ENCODE measurements around the gene BEX2.

Gene BEX2

GRCh38 chrX:103279624-103280023, 31.2 kb downstream of the BEX2 start:
- no peak for TF ChIP-seq CTCF (IDR thresholded peaks at IDR 0.05; ENCODE audit: low read depth, low read length)
- DNase-seq: no peak
- peaks cover 47% of the 10 kb centered on the region for H3K27me3 ChIP-seq (ENCODE audit: insufficient read depth, low read depth, severe bottlenecking)
- no peak overlapping the region for H3K27ac ChIP-seq
- no peaks in the 10 kb centered on the region for H3K9me3 ChIP-seq (ENCODE audit: severe bottlenecking)
- no peaks in the 10 kb centered on the region for H3K36me3 ChIP-seq
- H3K4me3 ChIP-seq (ENCODE audit: low read depth, low read length): no peak overlapping the region

GRCh38 chrX:103276581-103277002, 34.2 kb downstream of the BEX2 start, which contains the start of gene TCEAL5:
Gene TCEAL5 (minus strand): TSS chrX:103276750. CDS start chrX:103274563, 2,187 bp downstream.
- H3K4me3 ChIP-seq (ENCODE audit: low read depth, low read length): no peak within 1 kb of the TSS
- no peaks in the 10 kb centered on the region for H3K36me3 ChIP-seq
- TF ChIP-seq CTCF (IDR thresholded peaks at IDR 0.05; ENCODE audit: low read depth, low read length): no peak
- DNase-seq: no peak
- H3K27ac ChIP-seq: no peak within 1 kb of the TSS
- peaks cover 65% of the 10 kb centered on the region for H3K27me3 ChIP-seq (ENCODE audit: insufficient read depth, low read depth, severe bottlenecking)
- H3K9me3 ChIP-seq (ENCODE audit: severe bottlenecking): no peaks in the 10 kb centered on the region

GRCh38 chrX:103275947-103276567, 34.7 kb downstream of the BEX2 start:
- Histone ChIP-seq H3K27me3 (ENCODE audit: insufficient read depth, low read depth, severe bottlenecking) (peaks cover 70% of the 10 kb centered on the region), H3K27ac (no peak overlapping the region), H3K9me3 (ENCODE audit: severe bottlenecking) (no peaks in the 10 kb centered on the region), H3K4me3 (ENCODE audit: low read depth, low read length) (no peak overlapping the region), H3K36me3 (no peaks in the 10 kb centered on the region)
- no peak for TF ChIP-seq CTCF (IDR thresholded peaks at IDR 0.05; ENCODE audit: low read depth, low read length)
- no peak for DNase-seq

- Histone ChIP-seq H3K27ac (no peak overlapping the region), H3K27me3 (ENCODE audit: insufficient read depth, low read depth, severe bottlenecking) (peaks cover 71% of the 10 kb centered on the region), H3K4me3 (ENCODE audit: low read depth, low read length) (no peak overlapping the region), H3K36me3 (no peaks in the 10 kb centered on the region), H3K9me3 (ENCODE audit: severe bottlenecking) (no peaks in the 10 kb centered on the region)
- TF ChIP-seq CTCF (IDR thresholded peaks at IDR 0.05; ENCODE audit: low read depth, low read length): no peak
- no peak for DNase-seq
Observed at GRCh38 chrX:103274284-103274683, 36.5 kb downstream of the BEX2 start.

Measured in WERI-Rb-1 (cell line).